Bronchial epithelial cell (primary cell): ENCODE results near the gene IL34. TPM values are rescaled to one million over a fixed set of nuclear protein-coding genes. Genes with fewer than 3 reads are reported as not detected.
"Not testable (repeated sequence)": the region's sequence is repeated elsewhere in the genome, so short reads cannot be mapped to it uniquely, and the experiment has no call there.

Experiments
- DNase-seq: peaks from one replicate; pipeline ENCODE4 v3.0.0-alpha.2; 2010; ENCODE audit warnings: low read depth
- FAIRE-seq: peaks from 2 replicates; lab custom pipeline; 2011; peaks lifted over from hg19 to GRCh38; lab: Jason Lieb, UNC
- H3K27me3 ChIP-seq: 2 replicates; pipeline ENCODE4 v1.5.1; 2011; ENCODE audit warnings: low read length; ENCODE audit not compliant: control insufficient read depth, insufficient read depth
- H3K36me3 ChIP-seq: 2 replicates; pipeline ENCODE4 v1.5.1; 2011; ENCODE audit warnings: low read length; ENCODE audit not compliant: control insufficient read depth, insufficient read depth
- H3K4me3 ChIP-seq: 2 replicates; pipeline ENCODE4 v1.5.1; 2011; ENCODE audit warnings: mild to moderate bottlenecking, low read depth, low read length, control low read depth
- total RNA-seq: library from RNA; depleted of rRNA; stranded (reverse); fragments of >200 nt; gene quantifications from 2 replicates; pipeline ENCODE4 v1.2.1, GENCODE V29; 2014
- TF ChIP-seq, protein P1 (sequence below): IDR thresholded peaks from 2 replicates; pipeline ENCODE4 v1.5.1; 2011; ENCODE audit warnings: mild to moderate bottlenecking, moderate library complexity, low read length, control low read depth, inconsistent platforms; ENCODE audit not compliant: insufficient read depth, severe bottlenecking

IL34 gene
- total RNA-seq, 1 donor from 2014 or later = 0.26 TPM

DNA sequence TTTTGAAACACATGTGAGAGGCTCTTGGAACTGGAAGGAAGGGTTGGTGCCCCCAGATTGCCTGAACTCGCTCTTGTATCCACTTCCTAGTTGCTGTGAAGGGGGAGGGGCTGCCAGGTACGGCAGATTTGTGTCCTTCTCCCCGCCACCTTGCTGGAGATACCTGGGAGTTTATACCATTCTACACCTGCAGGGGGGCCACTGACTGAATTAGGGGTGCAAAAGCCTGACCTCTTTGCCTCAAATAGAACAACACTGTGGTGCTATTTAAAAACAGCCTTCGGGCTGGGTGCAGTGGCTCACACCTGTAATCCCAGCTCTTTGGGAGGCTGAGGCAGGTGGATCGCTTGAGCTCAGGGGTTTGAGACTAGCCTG is 35.1 kb upstream of the IL34 start:
- H3K4me3 ChIP-seq = no peak overlapping the region
- DNase-seq (no peak), FAIRE-seq (no peak)
- H3K27me3 ChIP-seq = no peaks in the 10 kb centered on the region
- TF ChIP-seq, protein P1, sequence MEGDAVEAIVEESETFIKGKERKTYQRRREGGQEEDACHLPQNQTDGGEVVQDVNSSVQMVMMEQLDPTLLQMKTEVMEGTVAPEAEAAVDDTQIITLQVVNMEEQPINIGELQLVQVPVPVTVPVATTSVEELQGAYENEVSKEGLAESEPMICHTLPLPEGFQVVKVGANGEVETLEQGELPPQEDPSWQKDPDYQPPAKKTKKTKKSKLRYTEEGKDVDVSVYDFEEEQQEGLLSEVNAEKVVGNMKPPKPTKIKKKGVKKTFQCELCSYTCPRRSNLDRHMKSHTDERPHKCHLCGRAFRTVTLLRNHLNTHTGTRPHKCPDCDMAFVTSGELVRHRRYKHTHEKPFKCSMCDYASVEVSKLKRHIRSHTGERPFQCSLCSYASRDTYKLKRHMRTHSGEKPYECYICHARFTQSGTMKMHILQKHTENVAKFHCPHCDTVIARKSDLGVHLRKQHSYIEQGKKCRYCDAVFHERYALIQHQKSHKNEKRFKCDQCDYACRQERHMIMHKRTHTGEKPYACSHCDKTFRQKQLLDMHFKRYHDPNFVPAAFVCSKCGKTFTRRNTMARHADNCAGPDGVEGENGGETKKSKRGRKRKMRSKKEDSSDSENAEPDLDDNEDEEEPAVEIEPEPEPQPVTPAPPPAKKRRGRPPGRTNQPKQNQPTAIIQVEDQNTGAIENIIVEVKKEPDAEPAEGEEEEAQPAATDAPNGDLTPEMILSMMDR = no peak
- no peaks in the 10 kb centered on the region for H3K36me3 ChIP-seq

DNA sequence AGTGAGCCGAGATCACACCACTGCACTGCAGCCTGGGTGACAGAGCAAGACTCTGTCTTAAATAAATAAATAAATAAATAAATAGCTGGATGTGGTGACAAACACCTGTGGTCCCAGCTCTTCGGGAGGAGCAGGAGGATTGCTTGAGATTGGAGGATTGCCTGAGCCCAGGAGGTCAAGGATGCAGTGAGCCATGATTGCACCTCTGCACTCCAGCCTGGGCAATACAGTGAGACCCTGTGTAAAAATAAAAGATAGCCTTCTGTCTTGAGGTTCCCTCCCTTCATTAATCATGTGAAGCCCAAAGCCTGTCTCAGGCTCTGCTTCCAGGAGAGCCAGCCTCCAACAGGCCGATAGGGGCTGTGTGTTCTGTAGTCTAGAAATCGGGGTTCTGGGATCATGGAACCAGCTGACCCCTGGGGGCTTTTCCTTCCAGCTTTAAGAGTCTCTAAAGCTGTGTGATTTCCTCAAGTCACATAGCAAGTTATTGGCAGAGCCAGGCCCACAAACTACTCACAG is 34.5 kb upstream of the IL34 start:
- H3K27me3 ChIP-seq = no peaks in the 10 kb centered on the region
- no peaks in the 10 kb centered on the region for H3K36me3 ChIP-seq
- no peak for DNase-seq
- no peak for FAIRE-seq
- no peak overlapping the region for H3K4me3 ChIP-seq
- TF ChIP-seq, protein P1 = no peak

DNA sequence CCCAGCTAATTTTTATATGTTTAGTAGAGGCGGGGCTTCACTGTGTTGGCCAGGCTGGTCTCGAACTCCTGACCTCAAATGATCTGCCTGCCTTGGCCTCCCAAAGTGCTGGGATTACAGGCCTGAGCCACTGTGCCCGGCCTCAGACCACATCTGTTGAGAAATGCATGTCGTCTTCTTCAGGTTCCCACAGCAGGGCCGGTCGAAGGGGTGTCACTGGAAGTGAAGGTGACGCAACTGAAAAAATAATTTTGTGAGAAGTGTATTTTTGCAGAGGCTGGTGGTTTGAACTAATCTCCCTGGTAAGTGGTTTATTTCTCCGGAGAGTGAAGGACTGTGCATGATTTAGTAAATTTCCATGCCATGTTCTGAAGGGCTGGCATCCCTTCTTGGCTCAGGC is 33.4 kb upstream of the IL34 start:
- no peak overlapping the region for H3K4me3 ChIP-seq
- FAIRE-seq = no peak
- no peak for DNase-seq
- TF ChIP-seq, protein P1 = no peak
- no peaks in the 10 kb centered on the region for H3K27me3 ChIP-seq
- no peaks in the 10 kb centered on the region for H3K36me3 ChIP-seq

DNA sequence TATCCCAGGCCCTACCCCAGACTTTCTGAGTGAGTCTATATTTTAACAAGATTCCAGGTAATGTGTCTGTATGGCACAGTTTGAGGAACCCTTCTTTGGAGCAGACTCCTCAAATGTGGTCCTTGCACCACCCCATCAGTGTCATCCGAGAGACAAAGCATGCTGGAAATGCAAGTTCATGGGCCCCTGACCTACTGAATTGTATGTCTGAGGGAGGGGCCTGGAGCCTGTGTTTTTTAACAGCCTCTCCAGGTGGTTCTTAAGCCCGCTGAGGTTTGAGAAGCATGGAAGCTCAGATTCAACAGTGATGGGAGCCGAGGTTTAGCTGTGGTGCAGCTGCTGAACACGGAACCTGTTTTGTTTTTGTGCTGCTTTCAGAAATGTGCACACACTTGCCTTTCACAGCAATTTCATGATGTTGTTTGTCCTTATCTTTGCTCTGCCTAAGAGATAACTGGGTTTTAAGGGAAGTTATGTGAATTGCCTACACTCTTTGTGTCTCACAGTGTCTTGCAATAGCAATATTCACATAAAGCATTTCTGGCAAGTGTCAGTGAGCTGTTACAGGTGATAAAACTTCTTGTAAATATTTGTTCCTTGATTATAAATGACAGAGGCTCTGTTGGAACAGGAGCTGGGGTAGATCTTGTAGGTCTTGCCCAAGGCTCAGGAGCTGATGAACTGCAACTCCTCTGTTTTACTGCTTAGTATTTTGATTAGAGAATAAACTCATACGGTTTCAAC is 32.0 kb upstream of the IL34 start:
- DNase-seq (no peak), FAIRE-seq (peak; percentile 18)
- TF ChIP-seq, protein P1 = no peak
- Histone ChIP-seq H3K4me3 (no peak overlapping the region), H3K27me3 (no peaks in the 10 kb centered on the region), H3K36me3 (no peaks in the 10 kb centered on the region)

DNA sequence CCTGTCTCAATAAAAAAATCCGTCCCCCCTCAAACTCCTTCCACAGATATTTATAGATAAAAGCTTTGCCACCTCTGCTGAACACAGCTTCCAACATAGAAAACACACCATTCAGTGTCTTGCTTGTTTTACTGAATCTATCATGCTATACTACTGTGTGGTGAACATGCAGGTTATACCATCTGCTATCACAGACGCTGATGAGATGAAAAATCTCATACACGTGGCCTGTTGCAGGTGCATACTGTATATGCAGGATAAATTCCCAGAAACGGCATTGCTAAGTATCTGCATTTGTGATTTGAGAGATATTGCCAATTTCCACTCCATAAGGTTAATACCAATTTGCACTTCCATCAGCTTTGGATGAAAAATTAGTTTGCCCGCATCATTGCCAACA is 30.4 kb upstream of the IL34 start:
- no peaks in the 10 kb centered on the region for H3K36me3 ChIP-seq
- DNase-seq (no peak), FAIRE-seq (no peak)
- TF ChIP-seq, protein P1 = no peak
- H3K4me3 ChIP-seq = no peak overlapping the region
- H3K27me3 ChIP-seq = no peaks in the 10 kb centered on the region

DNA sequence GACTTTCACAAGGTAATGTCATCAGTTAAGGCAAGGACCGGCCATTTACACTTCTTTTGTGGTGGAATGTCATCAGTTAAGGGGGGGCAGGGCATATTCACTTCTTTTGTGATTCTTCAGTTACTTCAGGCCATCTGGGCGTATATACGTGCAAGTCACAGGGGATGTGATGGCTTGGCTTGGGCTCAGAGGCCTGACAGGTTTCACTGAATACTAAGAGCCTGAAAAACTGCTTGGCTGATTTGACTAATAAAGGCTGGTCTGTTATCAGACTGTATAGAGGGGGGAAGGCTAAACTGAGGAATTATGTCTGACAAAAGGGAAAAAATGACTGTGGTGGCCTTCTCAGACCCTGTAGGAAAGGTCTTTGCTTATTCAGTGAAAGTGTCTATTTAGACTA is 24.5 kb upstream of the IL34 start:
- FAIRE-seq, H3K27me3 ChIP-seq, DNase-seq, H3K4me3 ChIP-seq, H3K36me3 ChIP-seq: not testable (repeated sequence)
